CD1c-positive myeloid dendritic cell (primary cell): ENCODE measurements around the gene LIPC.

Experiments
- DNase-seq: peaks from one replicate; pipeline ENCODE4 v3.0.0-alpha.2; 2016; ENCODE audit errors: extremely low spot score

The LIPC gene

GRCh38 chr15:58517682-58518525 is 86.1 kb downstream of the LIPC start:
- DNase-seq = peak; percentile 65

DNA sequence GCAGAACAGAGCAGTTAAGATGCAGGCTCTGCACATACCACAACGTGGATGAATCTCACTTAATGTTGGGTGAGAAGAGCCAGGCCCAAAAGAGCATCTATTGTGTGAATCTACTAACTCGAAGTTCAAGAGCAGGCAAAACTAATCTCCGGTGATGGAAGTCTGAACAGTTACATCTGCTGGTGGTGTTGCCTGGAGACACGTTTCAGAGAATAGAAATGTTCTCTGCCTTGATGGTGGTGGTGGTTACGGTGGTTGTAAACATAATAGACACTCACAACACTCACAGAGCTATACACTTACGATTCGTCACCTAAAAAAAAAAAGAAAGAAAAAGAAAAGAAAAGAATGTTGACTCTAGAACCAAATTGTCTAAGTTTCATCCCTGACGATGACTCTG is 86.8 kb downstream of the LIPC start:
- DNase-seq = no peak

- no peak for DNase-seq
Observed at GRCh38 chr15:58519516-58519915, 87.7 kb downstream of the LIPC start.

DNA sequence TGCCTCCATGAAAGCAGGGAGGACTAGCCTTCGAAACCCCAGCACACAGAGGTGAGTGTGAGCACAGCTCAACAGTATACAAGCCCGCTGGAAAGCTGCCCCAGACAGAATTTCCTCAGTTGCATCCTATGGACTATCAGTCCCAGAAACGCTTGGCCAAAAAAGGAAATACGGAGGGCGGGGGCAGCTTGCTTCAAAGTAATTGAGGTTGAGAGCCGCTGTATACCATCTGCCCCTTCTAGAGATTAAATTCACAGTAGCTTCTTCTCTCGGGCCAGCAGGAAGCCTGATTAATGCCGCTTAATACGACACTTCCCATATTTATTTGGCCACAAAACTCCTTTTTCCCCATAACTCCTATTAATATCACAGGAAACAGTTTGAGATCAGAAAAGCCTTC is 88.7 kb downstream of the LIPC start:
- no peak for DNase-seq

GRCh38 chr15:58520936-58521292 is 89.1 kb downstream of the LIPC start:
- DNase-seq = no peak

DNA sequence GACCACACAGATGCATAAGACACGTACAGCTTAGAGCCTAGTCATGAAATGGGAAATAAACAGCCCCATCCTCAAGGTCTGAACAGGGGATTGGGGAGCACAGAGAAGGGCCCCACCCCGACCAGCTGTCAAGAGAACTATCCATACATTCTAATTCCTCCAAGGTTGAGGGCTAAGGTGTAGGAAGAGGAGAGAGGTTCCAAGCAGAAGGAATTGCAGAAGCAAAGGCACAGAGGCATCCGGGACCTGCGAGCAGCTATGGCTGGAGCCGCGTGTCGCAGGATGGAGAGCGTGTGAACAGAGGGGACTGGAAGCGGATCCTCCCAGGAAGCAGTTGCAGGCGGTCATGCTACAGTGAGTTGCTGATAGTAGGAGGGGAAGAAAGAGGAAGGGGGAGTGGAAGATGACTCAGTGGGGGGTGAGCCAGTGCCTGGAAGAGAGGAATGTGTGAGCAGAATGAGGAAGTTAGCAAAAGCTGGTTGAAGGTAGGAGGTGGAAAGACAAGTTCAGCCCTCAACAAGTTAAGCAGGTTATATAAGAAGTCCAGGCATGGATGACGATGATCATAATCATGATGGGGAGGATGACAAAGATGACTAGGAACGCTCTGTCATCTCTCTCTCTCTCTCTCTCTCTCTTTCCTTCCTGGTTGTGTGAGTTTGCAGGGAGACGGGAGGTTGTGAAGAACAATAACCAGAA is 89.7 kb downstream of the LIPC start:
- DNase-seq = peak; percentile 75

GRCh38 chr15:58522391-58522790 is 90.6 kb downstream of the LIPC start:
- no peak for DNase-seq

GRCh38 chr15:58522865-58523264 is 91.1 kb downstream of the LIPC start:
- no peak for DNase-seq

DNA sequence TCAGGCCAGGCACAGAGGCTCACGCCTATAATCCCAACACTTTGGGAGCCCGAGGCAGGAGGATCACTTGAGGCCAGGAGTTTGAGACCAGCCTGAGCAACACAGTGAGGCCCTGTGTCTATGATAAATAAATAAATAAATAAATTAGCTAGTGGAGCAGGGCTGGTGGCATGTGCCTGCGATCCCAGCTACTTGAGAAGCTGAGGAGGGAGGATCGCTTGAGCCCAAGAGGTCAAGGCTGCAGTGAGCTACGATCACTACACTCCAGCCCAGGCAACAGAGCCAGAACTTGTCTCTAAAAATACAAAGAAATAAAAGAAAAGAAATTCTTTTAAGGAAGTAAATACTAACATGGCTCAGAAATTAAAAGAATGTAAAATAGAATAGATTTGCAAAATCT is 91.8 kb downstream of the LIPC start:
- no peak for DNase-seq

DNA sequence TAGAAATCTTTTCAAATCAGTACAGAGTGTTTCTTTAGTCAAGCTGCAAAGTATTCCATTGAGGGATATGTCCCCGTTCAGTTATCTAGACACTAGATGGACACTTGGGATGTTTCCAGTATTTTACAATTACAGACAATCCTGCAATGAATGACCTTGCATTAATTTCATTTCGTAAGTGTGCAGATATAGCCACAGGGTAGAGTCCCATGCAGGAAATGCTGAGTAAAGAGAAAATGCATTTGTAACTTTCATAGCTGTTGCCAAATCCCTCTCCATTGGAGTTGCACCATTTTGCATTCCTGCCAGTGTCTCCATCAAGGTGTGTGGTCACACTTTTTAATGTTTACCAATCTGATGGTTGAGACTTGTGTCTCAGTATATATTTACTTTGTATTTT is 92.5 kb downstream of the LIPC start:
- peak; percentile 16 for DNase-seq

DNA sequence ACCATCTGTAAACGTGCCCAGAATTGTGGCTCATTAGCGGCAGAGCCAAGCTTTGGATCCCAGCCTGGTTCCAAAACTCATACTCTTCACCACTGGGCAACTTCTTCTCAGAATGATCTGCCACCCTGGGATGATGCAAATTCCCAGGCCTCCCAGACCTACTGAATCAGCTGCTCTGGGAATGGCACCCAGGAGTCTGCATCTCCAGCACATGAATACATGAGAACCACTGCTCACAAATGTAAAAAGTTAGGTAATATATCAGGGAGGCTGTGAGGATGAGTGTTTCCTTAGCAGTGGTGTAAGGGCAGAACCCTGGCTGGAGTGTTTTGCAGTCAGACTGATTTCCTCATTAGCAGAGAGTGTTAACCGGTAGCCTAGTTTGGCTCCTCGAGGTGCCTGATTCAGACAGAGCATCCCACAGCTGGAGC is 94.2 kb downstream of the LIPC start:
- DNase-seq = peak; percentile 49

- peak; percentile 94 for DNase-seq
Observed at GRCh38 chr15:58526647-58527192, 94.9 kb downstream of the LIPC start.

GRCh38 chr15:58527573-58528187 is 95.9 kb downstream of the LIPC start:
- DNase-seq = no peak

- no peak for DNase-seq
Observed at GRCh38 chr15:58528188-58528870, 96.5 kb downstream of the LIPC start.

DNA sequence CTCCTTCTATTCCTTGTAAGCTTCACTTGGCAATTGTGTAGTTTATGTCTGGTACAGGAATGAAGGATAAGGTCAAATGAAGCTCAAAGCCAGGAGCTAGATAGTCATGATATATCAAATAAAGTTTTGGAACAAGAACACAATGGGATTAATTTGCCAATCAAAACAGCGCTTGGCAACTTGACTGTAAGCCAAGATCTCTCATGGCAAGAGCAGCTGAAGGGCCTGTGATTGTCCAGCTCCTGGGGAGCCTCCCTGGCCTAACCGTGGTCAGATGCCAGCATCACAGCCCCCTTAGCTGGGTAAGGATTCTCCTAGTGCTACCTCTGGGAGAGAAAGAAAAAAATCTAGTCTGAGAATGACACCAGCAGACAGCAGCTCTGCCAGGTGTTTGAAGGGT is 97.2 kb downstream of the LIPC start:
- DNase-seq = no peak

DNA sequence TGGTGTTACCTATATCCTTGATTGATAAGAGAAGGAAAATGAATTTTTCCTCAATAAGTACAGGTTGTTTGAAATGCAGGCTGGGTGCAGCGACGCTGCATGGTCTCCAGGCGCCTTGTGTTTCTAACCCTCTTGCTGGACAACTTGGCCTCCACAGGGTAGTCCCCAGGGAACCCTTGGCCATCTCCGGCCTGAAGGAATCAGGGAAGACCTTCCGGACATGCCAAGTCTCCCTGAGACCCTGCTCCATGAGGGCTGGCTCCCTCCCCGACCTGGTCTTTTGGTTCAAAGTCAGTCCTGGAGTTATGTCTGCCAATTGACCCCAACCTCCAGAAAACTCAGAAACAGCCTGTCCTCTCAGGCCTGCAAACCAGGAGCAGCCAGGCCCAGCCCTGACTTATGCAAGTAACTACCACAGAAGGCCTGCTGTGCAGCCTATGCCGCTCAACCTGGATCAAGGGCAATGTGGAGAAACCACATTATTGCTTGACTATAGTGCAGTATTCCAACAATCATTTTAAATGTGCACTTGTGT is 98.3 kb downstream of the LIPC start:
- DNase-seq = no peak

GRCh38 chr15:58532126-58532525 is 100.3 kb downstream of the LIPC start:
- no peak for DNase-seq

DNA sequence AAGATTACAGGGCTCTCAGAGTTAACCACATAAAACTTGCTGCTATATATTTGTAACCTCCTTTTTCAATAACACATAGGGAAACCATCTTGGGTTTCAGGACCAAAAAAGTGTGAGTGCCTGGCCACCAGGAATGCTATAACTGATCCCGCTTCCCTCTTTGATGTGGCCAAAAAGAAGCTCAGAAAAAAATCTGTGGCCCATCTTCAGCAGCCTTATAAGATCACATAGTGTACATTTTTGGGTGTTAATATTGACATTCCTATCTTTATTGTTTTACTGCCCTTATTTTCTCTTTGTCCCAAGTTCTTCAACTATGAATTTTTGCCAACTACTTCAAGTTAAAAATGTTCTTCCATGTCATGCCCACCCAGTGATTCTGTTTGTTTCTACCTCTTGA is 102.8 kb downstream of the LIPC start:
- no peak for DNase-seq

GRCh38 chr15:58535337-58535736 is 103.5 kb downstream of the LIPC start:
- no peak for DNase-seq

- DNase-seq = no peak
Observed at GRCh38 chr15:58535894-58536293, 104.1 kb downstream of the LIPC start.

DNA sequence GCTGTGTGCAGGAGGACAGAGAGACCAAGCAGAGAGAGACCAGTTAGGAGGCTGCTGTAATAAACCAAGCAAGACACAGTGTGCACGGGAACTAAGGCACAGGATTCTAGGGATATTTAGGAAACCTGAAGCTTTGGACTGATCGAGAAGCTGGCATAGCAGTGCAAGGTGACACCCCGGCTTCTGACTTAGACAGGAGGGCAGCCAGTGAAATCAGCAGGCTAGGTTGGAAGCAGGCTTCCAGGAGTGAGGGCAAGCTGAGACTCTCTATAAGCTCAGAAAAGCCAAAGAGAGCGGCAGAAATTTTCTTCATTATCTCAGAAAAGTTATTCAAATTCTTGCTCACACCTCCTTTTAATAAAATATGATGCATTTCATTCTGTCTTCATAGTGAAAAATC is 104.6 kb downstream of the LIPC start:
- no peak for DNase-seq

GRCh38 chr15:58537033-58537432 is 105.2 kb downstream of the LIPC start:
- DNase-seq = no peak
